Subcutaneous adipose tissue (tissue), 4 donors: ENCODE measurements around the gene STIM2. TPM values are rescaled to one million over a fixed set of nuclear protein-coding genes. Genes with fewer than 3 reads are reported as not detected.

Experiments
- total RNA-seq, 4 donors: library from RNA; depleted of rRNA; stranded (reverse); fragments of >200 nt; gene quantifications; one replicate each; pipeline ENCODE4 v1.1.0, GENCODE V29; 2016
- TF ChIP-seq, protein P1 (sequence below): fragments of 450-650 bp; IDR thresholded peaks from one replicate; pipeline ENCODE4 v1.5.1; 2016; ENCODE audit warnings: low read depth, mild to moderate bottlenecking, control low read depth, antibody characterized with exemption, moderate library complexity

Gene STIM2
- total RNA-seq, 4 donors from 2014 or later = 9.0 to 19.6 (median 15.3) TPM

DNA sequence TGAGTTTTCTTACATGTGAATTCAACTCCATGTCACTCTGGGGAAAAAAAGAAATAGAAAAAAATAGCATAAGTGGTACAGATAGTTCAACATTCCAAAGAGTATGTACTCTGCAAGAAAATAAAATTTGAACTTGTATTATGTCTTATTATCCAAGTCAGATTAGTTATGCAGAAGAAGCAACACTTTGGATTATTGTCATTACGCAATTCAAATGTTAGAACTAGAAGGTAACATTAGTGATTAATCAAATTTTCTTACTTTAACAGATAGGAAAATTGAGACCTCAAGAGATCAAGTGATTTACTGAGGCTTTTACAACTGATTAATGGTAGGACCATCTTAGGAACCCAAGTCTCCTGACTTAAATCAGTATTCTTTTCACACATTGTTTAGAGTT lies 159.1 kb downstream of the STIM2 start:
- TF ChIP-seq, protein P1, sequence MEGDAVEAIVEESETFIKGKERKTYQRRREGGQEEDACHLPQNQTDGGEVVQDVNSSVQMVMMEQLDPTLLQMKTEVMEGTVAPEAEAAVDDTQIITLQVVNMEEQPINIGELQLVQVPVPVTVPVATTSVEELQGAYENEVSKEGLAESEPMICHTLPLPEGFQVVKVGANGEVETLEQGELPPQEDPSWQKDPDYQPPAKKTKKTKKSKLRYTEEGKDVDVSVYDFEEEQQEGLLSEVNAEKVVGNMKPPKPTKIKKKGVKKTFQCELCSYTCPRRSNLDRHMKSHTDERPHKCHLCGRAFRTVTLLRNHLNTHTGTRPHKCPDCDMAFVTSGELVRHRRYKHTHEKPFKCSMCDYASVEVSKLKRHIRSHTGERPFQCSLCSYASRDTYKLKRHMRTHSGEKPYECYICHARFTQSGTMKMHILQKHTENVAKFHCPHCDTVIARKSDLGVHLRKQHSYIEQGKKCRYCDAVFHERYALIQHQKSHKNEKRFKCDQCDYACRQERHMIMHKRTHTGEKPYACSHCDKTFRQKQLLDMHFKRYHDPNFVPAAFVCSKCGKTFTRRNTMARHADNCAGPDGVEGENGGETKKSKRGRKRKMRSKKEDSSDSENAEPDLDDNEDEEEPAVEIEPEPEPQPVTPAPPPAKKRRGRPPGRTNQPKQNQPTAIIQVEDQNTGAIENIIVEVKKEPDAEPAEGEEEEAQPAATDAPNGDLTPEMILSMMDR = no peak

DNA sequence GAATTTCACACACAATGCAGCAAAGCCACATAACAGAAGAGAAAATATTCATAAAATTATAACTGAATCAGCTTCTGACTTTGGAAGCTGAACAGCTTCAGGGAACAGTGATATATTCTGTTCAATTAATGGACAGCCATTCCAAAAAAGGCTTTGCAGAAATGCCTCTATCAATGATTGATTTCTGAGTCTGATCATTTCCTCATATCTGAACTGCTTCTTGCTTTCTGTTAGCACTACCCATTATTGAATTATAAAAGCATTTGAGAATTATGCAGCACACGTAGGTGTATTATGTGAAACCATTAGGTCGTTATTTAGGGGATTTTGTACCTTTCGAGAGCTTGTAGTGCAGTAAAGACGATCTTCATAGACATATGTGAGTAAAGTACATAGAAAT lies 159.6 kb downstream of the STIM2 start:
- TF ChIP-seq, protein P1 = no peak

DNA sequence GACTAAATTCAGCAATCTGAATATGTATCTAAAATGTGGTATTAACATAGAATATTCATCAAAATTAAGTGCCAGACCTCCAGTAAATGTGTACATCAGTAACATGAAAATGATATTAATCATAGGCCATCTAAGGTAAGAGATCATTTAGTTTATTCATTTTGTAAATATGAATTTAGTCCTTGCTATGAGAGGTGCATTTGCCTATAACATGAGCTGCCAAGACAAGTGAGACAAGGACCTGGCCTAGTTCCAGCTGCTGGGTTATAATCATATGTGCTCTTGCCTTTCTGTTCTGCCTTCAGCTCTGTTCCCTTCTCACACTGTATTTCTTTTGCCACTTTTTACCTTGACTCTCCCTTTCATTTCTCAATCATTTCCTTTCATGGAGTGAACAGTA lies 160.0 kb downstream of the STIM2 start:
- TF ChIP-seq, protein P1 = no peak

DNA sequence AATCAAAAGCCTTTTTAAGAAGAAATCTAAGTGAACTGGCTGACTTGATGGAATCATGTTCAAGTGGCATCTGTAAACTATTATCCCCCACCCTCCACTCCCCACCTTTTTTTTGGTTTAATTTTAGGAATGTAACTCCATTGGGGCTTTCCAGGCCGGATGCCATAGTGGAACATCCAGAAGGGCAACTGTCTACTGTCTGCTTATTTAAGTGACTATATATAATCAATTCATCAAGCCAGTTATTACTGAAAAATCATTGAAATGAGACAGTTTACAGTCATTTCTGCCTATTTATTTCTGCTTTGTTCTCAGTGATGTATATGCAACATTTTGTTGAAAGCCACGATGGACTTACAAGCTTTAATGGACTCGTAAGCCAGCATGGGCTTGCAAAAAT lies 162.3 kb downstream of the STIM2 start:
- TF ChIP-seq, protein P1 = no peak

DNA sequence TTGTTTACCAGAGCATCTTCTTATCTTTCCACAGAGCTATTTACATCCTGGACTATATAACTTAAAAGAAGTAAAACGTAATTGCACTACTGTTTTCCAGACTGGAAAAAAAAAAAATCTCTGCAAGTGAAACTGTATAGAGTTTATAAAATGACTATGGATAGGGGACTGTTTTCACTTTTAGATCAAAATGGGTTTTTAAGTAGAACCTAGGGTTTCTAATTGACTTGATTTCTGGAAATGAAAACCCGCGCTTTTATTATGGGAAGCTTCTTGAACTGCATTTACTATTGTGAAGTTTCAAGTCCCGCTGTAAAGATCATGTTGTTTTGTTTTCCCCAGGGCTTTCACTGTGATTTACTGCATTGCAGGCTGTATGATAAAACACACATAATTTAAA lies 162.7 kb downstream of the STIM2 start:
- TF ChIP-seq, protein P1 = no peak

DNA sequence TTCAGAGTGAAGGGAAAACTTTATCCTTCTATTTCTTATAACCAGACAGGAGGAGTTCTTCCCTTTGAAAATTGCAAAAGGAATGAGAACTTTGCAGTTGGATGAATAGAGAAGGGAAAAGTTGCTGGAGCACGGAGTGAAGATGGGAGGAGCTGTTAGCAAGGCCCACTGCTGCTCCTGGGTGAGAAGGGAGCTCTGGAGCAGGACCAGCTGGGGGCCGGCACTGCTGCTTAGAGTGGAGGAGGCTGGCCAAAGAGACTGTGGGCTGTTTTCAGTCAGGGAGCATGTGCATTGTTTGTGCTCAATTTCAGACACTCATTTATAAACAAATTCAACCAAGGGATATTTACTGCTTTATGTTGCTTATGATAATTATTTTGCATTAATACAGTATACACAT lies 164.2 kb downstream of the STIM2 start:
- TF ChIP-seq, protein P1 = no peak

DNA sequence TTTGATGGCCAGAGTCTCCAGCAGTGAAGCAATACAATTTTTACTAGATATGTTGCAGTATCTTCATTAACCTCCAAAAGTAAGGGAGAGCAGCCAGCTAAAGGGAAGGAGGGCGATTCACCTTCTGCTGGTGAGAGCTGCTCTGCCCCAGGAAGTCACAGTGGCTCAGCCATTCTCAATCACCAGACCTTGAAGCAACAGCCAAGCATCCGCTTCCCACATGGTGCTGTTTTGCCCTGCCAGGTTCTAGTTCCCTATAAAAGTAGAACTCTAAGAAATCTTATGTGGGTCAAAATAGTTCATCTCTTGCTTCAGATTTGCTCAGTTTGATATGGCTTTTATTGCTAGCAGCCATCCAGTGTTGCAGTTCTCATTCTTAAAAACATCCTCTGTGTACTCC lies 166.8 kb downstream of the STIM2 start:
- TF ChIP-seq, protein P1 = no peak

DNA sequence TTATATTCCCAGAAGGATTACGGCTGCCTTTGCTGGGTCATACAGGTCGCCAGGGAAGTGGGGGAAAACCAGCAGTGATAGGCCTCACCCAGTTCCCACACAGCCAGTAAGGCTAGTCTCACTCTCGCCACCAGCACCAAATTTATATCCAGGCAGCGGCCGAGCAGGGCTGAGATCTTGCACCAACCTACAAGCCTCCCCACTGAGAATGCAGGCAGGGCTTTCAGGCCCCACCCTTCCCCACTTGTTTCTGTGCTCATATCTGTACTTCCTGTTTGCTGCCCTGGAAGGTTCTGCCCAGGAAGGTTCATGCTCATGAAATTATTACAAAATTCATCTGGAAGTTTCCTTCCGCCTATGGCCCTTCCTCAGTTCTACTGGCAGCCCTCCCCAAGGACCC lies 179.7 kb downstream of the STIM2 start:
- TF ChIP-seq, protein P1 = no peak
